DMS153 treated with DMSO at 0.1 percent for 48 hours (cell line): Measurements from ENCODE around the gene APC2.
"Not testable (repeated sequence)": the region's sequence is repeated elsewhere in the genome, so short reads cannot be mapped to it uniquely, and the experiment has no call there.

Experiments used
- DNase-seq: peaks from one replicate; lab custom pipeline; 2025; ENCODE audit not compliant: unreplicated experiment; lab: John Stamatoyannopoulos, UW

The APC2 gene

DNA sequence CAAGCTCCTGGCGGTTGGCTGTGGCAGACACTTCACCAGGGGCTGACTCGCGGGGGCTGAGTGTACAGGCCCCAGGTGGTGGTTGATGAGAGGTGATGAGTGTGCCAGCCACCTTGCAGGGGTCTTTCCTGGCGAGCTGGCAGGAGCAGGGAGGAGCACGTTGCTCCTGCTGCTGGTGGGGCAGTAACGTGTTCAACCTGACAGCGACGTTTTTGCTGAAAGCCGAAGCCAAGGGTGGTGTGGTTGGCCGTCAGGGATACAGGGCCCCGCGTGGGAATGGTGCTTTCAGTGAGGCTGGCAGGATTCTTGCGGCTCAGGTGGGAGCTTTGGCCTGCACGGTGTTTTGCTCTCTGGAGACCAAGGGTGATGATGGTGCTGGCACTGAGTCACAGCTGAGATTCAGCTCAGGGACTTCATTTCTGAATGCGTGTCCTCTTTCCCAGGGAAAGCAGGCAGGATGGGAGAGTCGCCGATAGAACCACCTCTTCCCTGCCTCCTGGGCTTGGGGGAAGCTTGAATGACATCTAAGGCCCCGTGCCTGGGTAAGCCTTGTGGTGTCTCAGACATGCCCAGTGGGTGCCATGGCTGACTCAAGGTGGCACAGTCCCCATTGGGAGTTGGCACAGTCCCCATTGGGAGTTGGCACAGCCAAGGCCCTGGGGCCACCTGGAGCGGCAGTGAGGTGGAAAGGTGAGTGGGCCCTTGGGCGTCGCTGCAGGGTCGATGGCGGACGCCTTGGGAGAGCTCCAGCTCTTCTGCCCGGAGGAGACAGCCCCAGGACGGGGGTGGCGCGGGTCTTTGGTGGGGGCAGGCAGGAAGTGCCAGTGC lies 33.7 kb upstream of the APC2 start:
- no peak for DNase-seq

DNA sequence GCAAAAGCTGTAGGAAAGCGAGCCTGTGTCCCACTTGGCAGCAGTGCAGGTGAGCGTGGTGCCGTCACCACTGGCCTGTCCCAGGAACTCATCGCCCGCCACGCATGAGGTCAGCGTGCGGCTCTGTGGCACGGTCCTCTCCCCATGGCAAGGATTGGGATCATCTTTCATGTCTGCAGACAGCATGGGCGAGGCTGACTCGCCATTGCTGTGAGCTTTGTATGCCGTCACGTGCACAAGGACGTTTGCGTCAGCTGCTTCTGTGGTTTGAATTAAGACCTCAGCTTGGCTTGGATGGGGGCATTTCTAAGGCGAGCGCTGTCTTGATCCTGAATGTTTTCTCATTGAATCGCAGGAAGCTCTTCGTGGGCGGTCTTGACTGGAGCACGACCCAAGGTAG lies 32.8 kb upstream of the APC2 start:
- DNase-seq = no peak

DNA sequence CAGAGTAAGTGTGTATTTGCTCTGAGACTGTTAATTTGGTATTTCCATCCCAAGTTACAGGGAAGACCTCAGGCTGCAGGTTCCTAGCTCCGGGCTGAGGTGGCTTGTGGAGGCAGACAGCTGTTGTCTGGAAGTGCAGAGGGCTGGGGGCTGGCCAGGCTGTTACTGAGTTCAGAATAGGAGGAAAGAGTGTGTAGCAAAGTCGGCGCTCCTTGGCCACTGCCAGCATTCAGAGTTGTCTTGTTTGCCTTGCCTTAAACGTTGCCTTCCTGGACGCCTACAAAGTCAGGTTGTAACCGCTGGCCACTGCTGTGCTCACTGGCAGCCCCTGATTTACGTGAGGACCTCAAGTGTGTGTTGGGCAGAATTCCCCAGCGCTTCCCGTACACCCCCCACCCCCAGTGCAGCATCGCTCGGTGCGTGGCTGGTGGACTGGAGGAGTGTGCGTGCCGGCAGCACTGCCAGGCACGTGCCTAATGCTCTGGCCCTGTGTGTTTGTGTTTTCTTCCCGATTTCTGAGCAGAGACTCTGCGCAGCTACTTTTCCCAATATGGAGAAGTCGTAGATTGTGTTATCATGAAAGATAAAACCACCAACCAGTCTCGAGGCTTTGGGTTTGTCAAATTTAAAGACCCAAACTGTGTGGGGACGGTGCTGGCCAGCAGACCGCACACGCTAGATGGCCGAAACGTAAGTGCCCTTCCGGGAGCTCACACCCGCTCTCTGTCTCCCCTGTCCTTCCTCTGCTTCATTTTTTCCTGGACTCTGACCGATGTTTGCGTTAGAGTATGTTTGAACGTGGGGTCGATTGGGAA lies 32.0 kb upstream of the APC2 start:
- DNase-seq = no peak

DNA sequence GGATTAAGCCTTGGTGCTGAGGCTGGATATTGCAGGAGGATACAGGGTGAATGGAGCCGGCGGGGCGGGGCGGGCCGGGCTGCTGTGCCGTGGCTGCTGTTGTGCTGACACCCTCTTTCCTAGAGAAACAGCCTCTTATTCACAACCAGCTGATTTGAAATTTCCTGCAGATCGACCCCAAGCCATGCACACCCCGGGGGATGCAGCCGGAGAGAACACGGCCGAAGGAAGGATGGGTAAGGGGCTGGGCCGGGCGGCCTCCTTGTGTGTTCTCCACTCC lies 31.5 kb upstream of the APC2 start:
- no peak for DNase-seq

DNA sequence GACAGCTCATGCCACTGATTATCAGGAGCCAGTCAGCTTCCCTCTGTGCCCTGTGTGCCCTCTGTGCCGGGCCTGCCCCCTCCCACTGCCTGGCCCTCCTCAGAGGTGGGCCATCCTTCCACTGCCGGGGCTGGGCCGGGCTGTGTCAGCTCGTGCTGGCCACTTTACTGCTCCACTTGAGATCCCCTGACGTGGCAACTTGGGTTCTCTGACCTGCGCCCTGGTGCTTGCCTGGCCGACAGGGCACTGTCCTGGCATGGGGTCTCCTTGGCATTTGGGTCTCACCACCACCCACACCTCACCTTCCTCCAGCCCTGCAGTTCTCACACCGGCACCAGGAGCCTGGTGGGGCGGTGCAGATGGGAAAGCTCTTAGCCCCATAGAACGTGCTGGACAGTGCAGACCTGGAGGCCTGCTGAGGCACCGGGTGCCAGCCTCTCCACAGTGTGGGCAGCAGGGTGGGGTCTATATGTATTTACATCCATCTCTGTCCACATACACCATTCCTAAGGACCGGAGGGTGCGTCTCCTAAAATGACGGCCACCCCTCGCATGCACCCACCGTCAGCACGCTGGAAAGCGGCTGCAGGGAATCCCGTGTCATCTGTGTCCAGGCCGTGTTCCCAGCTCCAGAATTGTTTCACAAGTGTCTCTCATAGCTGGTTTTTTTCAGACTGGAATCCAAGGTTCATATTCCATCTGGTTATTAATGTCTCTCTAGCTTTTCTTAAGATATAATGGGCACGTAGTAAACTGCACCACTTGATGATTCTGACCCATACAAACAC lies 30.8 kb upstream of the APC2 start:
- no peak for DNase-seq

DNA sequence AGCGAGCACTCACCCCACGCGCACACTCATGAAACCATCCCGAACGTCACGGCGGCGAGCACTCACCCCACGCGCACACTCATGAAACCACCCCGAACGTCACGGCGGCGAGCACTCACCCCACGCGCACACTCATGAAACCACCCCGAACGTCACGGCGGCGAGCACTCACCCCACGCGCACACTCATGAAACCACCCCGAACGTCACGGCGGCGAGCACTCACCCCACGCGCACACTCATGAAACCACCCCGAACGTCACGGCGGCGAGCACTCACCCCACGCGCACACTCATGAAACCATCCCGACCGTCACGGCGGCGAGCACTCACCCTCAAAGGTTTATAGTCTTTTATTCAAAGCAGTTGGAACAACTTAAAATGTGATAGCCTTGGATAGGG lies 29.8 kb upstream of the APC2 start:
- DNase-seq = not testable (repeated sequence)

DNA sequence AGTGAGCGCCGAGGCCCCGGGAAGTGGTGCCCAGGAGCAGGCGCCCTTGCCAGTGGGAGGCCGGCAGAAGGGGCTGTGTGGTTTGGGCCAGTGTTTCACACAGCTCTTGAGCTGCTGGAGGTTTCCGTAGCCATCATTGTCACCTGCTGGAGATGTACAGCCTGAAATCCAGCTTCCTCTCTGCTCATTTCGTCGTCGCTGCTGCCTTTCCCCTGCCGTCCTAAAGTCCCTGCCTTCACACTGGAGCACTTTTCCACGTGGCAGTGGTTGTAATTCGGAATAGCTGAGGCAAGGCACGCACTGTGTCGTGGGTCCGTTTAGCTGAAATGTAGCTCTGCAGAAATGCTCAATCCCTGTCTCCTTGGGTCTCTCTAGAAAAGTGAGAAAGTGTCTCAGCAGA lies 29.3 kb upstream of the APC2 start:
- DNase-seq = no peak

DNA sequence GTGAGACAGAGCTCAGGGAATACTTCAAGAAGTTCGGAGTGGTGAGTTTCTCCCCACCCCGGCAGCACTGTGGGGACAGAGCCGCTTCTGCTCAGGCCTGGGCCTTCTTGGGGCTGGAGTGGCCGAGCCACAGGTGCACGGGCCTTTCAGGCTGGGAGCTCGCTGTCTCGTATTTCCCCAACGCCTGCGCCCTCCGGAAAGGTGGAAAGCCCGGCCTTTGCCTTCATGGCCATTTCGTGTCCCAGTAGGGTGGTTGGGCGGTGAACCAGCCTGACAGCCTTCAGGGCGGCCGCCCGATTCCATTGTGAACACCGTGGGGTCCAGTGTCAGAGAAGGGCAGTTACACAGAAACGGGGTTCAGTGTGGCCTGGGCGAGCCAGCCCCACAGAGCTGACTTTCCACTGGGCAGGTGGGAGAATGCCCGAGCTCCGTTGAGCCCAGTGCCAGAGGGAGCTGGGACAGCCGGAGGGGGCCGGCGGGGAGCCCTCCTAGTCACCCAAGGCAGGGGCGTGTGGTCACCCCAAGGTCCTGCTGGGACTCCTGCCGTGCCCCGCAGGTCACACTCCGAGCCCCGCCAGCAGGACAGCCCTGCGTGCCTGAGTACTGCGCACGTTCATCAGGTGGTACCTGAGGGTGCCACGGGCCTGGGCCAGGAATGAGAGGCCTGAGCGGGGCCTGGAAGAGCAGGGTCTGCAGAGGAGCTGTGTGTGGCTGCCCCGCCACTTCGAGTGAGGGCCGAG lies 28.5 kb upstream of the APC2 start:
- no peak for DNase-seq

DNA sequence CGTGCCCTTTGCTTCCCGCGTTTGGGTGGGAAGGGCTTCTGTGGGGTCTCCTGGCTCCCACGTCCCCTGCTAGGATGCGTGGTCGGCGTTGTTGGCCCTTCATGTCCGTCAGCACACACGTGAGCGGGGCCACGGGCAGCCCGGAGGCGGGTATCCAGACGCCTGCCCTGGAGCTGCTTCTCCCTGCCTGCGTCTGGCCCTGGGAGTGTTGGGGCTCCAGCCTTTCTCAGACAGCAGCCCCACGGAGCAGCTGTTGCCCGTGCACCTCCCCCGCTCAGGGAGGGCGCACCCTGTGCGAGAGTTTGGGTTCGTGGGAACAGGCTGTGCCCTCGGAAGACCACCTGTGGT lies 28.0 kb upstream of the APC2 start:
- no peak for DNase-seq

DNA sequence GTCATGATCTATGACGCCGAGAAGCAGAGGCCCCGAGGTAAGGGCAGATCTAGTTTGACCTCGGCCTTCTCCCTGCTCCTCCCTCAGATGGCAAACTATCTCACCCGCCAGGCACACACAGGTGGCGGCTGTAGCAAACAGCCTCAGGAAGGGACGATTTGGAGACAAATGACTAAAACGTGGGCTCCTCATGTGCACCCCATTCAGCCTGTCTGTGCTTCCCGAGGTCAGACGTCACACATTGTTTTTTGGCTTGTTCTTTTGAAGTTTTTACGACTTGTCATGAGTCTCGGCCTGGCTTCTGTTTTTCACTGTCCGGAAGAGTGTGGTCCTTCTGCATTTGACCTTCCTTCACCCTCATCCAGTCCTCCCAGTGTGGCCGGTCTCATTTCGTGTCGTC lies 27.6 kb upstream of the APC2 start:
- DNase-seq = no peak

DNA sequence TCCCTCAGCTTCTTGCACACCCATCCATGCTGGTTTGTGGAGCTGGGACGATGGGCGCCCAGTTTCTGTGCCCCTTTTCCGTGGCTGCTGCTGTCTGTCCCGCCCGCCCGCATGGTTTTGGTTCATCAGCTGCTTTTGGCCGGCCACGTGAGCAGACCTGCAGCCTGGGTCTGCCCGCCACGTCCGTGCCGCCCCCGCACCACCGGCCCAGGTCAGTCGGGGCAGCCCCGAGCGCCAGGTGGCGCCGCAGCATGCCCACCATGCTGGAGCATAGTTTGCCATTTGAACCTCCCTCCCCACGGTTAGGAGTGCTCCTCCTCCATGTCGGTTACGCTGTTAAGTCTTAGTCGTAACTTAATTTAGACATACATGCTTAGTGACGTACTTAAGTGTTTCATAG lies 27.0 kb upstream of the APC2 start:
- no peak for DNase-seq

DNA sequence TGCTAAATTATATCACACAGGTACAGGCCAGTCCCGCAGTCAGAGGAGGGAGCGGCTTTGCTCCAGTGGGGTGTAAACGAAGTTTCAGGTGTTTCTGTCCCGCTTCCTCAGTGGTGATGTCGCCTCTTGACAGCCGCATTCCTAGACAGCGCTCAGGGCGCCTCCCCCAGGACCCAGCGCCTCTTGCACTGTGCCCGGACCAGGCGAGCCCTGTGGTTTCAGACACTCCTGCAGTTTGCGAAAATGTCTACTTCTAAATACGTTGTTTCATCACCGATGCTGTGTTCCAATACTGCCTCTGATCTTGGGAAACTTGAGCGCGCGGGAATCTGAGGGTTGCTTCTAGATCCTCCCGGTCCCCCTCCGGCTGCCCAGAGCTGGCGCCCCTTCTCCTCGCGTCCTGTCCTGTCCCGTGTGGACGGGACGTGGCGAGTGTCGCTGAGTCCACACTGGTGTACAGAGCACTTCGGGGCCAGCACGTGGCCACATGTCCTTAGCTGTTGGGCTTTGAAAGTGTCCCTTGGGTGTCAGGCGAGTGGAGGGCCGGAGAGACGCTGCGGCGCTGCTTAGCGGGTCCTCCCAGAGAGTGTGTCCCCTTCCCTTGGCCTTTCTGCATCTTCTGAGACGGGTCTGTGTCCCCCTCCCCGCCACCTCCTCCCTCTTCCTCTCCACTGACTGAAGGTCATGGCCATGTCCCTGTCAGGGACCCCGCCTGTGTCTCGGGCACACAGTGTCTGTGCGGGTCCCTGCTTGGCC lies 26.3 kb upstream of the APC2 start:
- DNase-seq = no peak

DNA sequence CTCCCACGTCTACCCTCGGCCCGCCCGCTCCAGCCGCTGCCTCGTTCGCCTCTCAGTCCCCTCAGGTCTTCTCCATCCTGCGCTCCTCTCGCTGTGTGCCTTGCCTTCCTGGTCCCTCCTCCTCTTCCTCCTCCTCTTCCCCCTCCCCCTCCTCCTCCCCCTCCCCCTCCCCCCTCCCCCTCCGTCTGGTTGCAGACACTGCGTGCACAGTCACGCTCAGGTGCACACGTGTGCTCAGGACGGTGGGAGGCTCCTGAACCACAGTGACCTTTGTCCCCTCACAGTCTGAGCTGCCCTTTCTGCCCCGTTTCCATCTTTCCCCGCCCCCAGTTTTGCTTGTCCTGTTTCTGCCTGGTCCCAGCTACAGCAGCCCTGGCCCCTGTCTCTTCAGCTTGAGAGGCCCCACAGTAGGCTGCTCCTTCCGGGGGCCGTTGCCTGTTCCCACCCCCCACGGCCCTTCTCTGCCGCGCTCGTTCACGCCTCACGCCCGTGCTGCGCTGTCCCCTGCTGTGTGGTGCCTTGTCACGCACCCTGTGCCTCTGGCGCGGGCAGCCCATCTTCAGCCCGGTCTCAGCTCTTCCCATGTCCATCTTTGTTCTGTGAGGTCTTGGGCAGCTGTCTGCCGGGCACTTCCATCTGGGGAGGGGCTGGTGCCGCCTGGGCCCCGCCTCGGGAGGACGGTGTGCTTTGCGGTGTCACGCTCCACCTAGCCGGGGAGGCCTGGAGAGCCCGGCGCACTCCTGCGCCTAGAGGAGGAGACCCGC lies 25.5 kb upstream of the APC2 start:
- DNase-seq = no peak

DNA sequence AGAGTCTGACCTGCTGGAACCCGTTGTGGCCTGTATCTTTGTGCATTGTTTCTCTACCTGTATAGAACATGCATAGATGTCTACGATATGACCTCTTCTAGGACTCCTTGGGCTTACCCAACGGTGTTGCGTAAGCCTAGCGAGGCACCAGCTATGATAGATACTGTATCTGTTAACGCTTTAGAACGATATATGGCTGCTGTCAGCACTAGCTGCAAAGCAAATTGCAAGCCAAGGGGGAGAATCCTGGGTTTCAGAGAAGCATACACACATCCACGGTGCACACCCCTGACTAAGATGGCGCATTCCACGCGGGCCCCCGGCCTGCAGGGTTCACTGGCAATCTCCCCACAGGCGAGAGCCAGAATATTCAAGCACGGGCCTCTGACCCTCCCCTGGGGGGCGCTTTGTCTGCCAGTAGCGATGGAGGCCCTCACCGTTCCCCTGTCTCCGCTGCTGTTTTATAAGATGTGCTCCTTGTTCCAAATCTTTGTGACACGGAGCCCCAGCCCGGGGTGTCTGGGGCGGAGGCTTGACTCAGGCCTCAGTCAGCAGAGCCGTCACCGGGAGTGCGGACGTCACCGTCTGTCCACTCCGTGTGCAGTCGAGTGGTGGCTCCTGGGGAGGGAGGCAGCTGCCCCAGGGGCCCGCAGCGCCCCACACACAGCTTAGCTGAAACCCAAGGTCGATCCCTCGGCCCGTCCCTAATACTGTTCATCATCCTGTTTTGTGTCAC lies 24.7 kb upstream of the APC2 start:
- no peak for DNase-seq

DNA sequence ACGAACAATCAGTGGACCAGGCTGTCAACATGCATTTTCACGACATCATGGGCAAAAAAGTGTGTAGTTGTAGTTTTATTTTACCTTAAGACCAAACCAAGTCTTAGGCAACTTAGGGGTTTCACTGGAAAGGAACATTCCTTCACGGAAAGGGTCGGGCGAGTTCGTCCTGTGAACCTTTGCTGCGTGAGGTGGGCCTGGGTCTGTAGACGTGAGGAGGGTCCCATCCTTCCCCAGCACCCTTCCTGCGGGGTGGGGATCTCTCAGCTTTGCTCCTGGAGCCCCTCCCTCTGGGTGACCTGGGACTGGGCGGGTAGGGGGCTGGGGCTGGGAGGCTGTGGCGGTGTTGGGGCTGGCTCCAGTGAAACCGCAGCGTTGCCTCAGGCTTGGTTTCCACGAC lies 24.0 kb upstream of the APC2 start:
- DNase-seq = no peak

DNA sequence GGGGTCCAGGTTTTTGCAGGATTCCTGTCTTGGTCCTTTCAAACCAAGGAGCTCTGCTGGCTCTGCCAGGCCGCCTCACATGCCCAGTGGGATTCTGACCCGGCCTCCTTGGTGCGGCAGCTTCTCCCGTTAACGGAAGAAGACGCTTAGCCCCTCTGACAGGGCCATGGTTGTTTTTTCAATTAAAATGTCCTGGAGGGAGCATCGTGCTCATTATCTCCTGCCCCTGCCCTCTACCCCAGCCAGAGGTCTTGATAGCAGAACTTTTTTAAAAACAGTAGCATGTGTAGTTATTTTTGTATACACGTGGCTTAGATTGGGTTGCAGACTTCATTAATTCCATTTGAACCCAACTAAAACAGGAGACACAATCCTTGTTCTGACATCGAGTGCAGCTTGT lies 23.2 kb upstream of the APC2 start:
- no peak for DNase-seq

DNA sequence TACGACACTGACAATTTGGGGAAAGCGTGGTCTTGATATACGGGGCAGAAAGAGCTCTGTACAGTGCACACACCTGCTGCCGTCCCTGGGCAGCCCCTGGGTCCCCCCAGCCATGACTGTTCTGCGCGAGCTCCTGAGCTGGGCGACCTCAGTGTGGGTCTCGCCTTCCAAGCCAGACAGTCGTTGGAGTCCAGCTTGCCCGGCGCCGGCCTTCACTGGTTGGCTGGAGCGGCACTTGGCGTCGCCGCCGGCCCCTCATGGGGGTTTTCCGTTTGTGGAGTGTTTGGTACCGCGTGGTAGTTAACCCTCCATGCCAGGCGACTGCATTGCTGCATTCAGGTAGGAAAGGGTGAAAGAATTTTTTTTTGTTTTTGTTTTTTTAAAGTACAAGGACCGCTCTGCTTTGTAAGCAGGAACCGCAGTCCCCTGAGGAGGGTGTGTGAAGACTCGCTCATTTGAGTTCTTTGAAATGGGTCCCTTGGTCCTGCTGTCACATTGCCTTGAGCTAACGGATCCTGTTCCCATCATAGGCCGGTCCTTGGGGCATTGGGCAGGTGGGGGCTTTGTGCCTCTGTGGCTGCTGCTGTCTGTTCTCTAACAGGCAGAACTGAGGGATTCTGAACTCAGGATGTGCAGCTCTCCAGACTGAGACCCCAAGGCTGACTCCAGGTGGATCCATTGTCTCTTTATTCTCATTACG lies 22.6 kb upstream of the APC2 start:
- DNase-seq = no peak

DNA sequence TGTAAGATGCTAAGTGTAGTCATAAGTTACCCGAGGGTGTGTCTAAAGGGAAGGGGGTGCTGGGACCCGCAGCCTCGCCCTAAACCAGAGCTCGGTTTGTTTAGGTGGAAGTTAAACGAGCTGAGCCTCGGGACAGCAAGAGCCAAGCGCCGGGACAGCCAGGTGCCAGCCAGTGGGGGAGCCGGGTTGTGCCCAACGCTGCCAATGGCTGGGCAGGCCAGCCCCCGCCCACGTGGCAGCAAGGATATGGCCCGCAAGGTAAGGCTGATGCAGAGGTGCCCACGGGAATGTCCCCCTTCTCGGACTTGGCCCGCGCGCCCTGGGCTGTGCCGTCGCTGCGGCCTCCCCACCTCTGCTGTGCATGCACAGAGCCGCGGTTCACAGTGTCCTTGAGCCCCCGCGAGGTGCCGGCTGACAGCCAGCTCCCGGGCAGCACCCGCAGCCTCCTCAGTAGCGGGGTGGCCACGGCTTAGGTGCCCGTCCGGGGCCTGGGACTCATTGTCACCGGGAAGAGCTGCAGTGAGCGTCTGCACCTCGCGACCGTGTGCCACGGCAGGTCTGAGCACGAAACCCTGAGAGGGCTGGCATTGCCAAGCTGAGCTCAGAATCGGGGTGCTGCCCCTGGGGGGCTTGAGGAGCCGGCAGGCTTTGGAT lies 21.1 kb upstream of the APC2 start:
- DNase-seq = no peak
